Type B pancreatic cell (in vitro differentiated cells): ENCODE results near the gene CCDC61. TPM values are rescaled to one million over a fixed set of nuclear protein-coding genes. Genes with fewer than 3 reads are reported as not detected.
A peak's percentile ranks its signal among the peaks of the same experiment; 100 is the strongest.

Source experiments
- DNase-seq: peaks from one replicate; pipeline ENCODE4 v3.0.0; 2021; ENCODE audit warnings: mixed read lengths; ENCODE audit not compliant: unreplicated experiment; ENCODE audit errors: extremely low spot score
- H3K27ac Mint-ChIP-seq: 2 replicates; pipeline ENCODE4 v1.8.0; 2021; ENCODE audit warnings: mild to moderate bottlenecking, mixed read lengths
- H3K27me3 Mint-ChIP-seq: 2 replicates; pipeline ENCODE4 v1.8.0; 2021; ENCODE audit warnings: mixed read lengths
- H3K36me3 Mint-ChIP-seq: 2 replicates; pipeline ENCODE4 v1.8.0; 2021; ENCODE audit warnings: mixed read lengths
- H3K4me1 Mint-ChIP-seq: one replicate; pipeline ENCODE4 v1.8.0; 2021; ENCODE audit warnings: mixed read lengths; ENCODE audit not compliant: unreplicated experiment
- H3K4me3 Mint-ChIP-seq: 2 replicates; pipeline ENCODE4 v1.8.0; 2021; ENCODE audit warnings: mild to moderate bottlenecking, mixed read lengths
- H3K9me3 Mint-ChIP-seq: 2 replicates; pipeline ENCODE4 v1.8.0; 2021; ENCODE audit warnings: mixed read lengths
- CTCF ChIP-seq: fragments of 200-600 bp; sonication (generic); conservative IDR thresholded peaks from 2 replicates; pipeline ENCODE4 v1.5.0; 2021; ENCODE audit warnings: antibody characterized with exemption, mild to moderate bottlenecking
- total RNA-seq: library from RNA; stranded (reverse); gene quantifications from 2 replicates; pipeline ENCODE4 v1.2.1, GENCODE V29; 2021; ENCODE audit warnings: low replicate concordance

CCDC61 gene
- total RNA-seq, 1 donor from 2014 or later: 19.4 TPM

- Mint-ChIP-seq H3K27me3 (no peaks in the 10 kb centered on the region), H3K4me1 (peaks cover 18% of the 10 kb centered on the region), H3K27ac (peak overlapping the region; percentile 89), H3K36me3 (peaks cover 4% of the 10 kb centered on the region), H3K4me3 (no peak overlapping the region), H3K9me3 (no peaks in the 10 kb centered on the region)
- no peak for DNase-seq
- TF ChIP-seq CTCF: no peak
These were observed 36.7 kb downstream of the CCDC61 start for GRCh38 chr19:46031781-46032596.

GRCh38 chr19:46032597-46033025 is 37.3 kb downstream of the CCDC61 start:
- H3K36me3 Mint-ChIP-seq: peaks cover 4% of the 10 kb centered on the region
- no peak for DNase-seq
- TF ChIP-seq CTCF: no peak

GRCh38 chr19:46033401-46033800 is 38.1 kb downstream of the CCDC61 start:
- Mint-ChIP-seq H3K27me3 (no peaks in the 10 kb centered on the region), H3K4me3 (no peak overlapping the region), H3K27ac (no peak overlapping the region), H3K9me3 (no peaks in the 10 kb centered on the region), H3K4me1 (peaks cover 18% of the 10 kb centered on the region), H3K36me3 (peaks cover 4% of the 10 kb centered on the region)
- TF ChIP-seq CTCF: no peak
- no peak for DNase-seq

More at GRCh38 chr19:46032597-46033025, 37.3 kb downstream of the CCDC61 start:
- Mint-ChIP-seq H3K27ac (no peak overlapping the region), H3K27me3 (no peaks in the 10 kb centered on the region), H3K4me3 (no peak overlapping the region), H3K4me1 (peaks cover 18% of the 10 kb centered on the region), H3K9me3 (no peaks in the 10 kb centered on the region)

GRCh38 chr19:46035546-46035945 is 40.3 kb downstream of the CCDC61 start:
- Mint-ChIP-seq H3K4me3 (no peak overlapping the region), H3K4me1 (peaks cover 10% of the 10 kb centered on the region), H3K27me3 (no peaks in the 10 kb centered on the region), H3K36me3 (no peaks in the 10 kb centered on the region), H3K27ac (no peak overlapping the region), H3K9me3 (no peaks in the 10 kb centered on the region)
- no peak for DNase-seq
- no peak for TF ChIP-seq CTCF

- no peaks in the 10 kb centered on the region for H3K36me3 Mint-ChIP-seq
- no peak for TF ChIP-seq CTCF
- no peak overlapping the region for H3K4me3 Mint-ChIP-seq
- H3K4me1 Mint-ChIP-seq: peaks cover 10% of the 10 kb centered on the region
- no peaks in the 10 kb centered on the region for H3K27me3 Mint-ChIP-seq
- H3K9me3 Mint-ChIP-seq: no peaks in the 10 kb centered on the region
- no peak overlapping the region for H3K27ac Mint-ChIP-seq
- no peak for DNase-seq
These were observed 40.9 kb downstream of the CCDC61 start for GRCh38 chr19:46035986-46036743.
